ENCODE data around the gene MPHOSPH6. TPM values are rescaled to one million over a fixed set of nuclear protein-coding genes. Genes with fewer than 3 reads are reported as not detected.
"Not testable (repeated sequence)": the region's sequence is repeated elsewhere in the genome, so short reads cannot be mapped to it uniquely, and the experiment has no call there.

The MPHOSPH6 gene
- total RNA-seq, 1 experiment from 2014 or later, result 66.9 TPM

DNA sequence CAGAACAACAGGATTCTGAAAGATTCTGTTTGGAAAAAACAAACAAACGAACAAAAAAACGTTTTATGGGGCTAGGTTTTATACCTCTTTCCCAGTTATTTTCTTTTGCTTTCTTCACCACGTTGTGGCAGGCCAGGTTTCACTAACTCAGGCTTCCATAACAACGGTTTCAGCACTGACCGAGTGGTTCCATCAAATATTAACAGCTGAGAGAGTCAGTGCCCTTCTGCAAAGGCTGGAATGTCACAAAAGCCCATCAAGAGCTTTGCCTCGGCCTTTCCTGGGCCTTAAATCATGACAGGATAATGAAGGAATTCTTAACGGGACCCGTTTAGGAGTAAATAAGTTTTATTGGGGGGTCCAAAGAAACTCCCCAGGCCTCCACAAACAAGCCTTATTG is 34.2 kb downstream of the MPHOSPH6 start:
- no peak for DNase-seq (ENCODE audit: low spot score)
- in situ Hi-C loops (cut with HindIII; ENCODE audit: low sequenced_read_pairs), result no loop called here

DNA sequence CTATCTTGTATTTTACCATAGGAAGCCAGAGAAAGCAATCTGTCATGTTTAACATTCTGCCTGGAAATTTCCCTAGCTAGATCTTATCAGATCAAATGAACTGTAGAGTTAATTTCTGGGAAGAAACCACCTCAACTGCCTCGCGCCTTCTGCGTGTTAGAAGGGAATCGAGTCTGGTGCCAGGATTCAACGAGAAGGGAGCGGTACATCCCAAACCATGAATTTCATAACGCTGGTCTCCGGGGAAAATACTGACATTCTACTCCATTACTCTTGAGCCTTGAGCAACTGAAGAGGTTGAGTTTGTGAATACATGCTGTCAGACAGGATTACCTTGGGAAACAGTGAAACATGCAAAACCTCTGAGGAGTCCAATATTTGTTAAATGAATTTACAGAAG is 35.2 kb downstream of the MPHOSPH6 start:
- DNase-seq (ENCODE audit: low spot score), result no peak
- in situ Hi-C loops (cut with HindIII; ENCODE audit: low sequenced_read_pairs), result no loop called here

GRCh38 chr16:82133798-82134197 is 36.2 kb downstream of the MPHOSPH6 start:
- in situ Hi-C loops (cut with HindIII; ENCODE audit: low sequenced_read_pairs), result no loop called here
- DNase-seq (ENCODE audit: low spot score), result no peak

- in situ Hi-C loops (cut with HindIII; ENCODE audit: low sequenced_read_pairs), result no loop called here
- no peak for DNase-seq (ENCODE audit: low spot score)
These were observed 40.1 kb downstream of the MPHOSPH6 start for GRCh38 chr16:82129881-82130280.

DNA sequence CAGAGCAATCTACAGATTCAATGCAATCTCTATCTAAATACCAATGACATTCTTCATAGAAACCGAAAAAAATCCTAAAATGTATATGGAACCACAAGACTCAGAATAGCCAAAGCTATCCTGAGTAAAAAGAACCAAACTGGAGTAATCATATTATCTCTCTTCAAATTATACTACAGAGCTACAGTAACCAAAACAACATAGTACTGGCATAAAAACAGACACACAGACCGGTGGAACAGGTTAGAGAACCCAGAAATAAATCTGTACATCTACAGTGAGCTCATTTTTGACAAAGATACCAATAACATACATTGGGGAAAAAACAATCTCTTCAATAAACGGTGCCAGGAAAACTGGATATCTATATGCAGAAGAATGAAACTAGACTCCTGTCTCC is 45.4 kb downstream of the MPHOSPH6 start:
- DNase-seq (ENCODE audit: low spot score), result no peak
- in situ Hi-C loops (cut with HindIII; ENCODE audit: low sequenced_read_pairs), result no loop called here

DNA sequence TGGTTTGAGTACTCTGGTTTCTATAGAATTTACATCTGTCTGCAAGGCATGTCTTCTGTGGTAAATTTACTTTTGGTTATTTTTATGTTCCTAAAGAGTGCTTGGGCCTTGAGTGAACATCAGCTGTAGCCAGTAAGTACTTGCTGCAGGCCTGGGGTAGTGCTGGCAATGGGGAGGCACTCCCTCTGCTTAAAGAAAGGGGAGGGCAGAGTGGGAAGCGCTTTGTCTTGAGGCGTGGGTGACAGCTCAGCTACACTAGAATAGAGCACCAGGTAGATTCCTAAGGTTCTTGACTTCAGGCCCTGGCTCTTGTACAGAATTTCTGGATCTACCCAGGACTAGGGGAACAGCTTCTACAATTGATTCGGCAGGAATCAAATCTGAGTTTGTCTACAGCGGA is 50.6 kb downstream of the MPHOSPH6 start:
- DNase-seq (ENCODE audit: low spot score), result no peak
- in situ Hi-C loops (cut with HindIII; ENCODE audit: low sequenced_read_pairs), result no loop called here

DNA sequence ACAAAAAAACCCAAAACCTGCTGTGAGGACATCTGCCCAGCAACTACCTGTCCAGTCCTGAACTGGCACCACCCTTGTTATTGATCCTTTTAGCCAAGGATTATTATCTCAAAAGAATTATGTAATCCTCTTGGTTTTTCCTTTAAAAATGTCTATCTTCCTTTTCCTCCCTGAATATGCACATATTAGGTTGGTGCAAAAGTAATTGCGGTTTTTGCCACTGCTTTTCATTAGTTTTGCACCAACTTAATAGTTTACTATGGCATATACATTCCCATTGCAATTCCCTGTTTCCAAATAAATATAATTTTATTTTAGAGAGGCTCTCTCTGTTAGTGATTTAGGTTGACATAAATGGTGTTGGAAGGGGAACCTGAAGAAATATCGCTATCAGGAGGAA is 51.3 kb downstream of the MPHOSPH6 start:
- in situ Hi-C loops (cut with HindIII; ENCODE audit: low sequenced_read_pairs), result no loop called here
- DNase-seq (ENCODE audit: low spot score), result no peak

DNA sequence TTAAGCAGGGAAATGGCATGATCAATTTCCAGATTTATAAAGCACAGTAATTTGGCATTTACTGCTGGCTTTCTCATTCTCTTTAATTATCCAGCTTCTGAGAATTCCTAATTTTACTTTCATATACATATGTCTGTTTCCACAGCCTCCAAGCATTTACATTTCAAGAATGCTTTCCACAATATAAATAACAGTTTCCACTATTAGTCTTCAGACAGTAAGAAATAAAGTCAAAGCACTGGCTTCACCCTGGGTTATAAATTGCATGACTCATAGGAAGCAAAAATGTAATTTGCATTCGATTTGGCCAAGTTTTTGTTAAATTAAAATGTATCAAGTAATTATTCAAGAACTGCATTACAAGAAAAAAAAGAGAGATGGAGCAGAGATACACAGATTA is 53.5 kb downstream of the MPHOSPH6 start:
- in situ Hi-C loops (cut with HindIII; ENCODE audit: low sequenced_read_pairs), result no loop called here
- no peak for DNase-seq (ENCODE audit: low spot score)

DNA sequence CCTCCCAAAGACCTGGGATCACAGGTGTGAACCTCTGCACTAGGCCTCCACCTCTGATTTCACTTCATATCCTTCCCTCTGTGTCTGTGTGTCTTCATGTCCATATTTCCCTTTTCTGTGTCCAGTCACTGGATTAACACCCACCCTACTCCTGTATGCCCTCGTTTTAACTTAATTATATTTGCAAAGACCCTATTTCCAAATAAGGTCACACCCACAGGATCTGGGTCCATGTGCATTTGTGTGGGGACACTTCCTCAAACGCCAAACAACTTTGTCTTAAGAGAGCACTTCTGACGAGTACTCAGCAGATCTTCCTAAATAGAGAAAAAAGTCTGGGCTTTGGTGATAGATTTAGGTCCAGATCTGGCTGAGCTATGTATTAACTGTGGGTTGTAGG is 56.3 kb downstream of the MPHOSPH6 start:
- in situ Hi-C loops (cut with HindIII; ENCODE audit: low sequenced_read_pairs), result no loop called here
- DNase-seq (ENCODE audit: low spot score), result no peak

DNA sequence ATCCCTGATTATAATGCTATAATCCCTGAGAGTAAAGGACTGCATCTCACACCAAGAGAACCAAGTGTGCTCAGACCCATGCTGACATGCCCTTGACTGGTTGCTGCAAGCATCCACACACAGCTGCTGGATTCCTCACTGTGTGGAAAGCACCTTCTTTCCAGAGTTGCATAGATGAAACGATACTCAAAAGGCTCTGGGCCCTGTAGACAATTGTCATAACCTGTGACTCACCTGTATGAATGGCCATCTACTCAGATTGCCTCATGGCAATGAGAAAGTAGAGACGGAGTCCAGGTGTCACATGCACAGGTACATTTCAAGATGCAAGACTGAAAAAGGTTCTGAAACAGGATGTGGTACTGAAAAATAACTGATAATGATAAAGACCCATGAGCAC is 58.1 kb downstream of the MPHOSPH6 start:
- no peak for DNase-seq (ENCODE audit: low spot score)
- in situ Hi-C loops (cut with HindIII; ENCODE audit: low sequenced_read_pairs), result no loop called here

DNA sequence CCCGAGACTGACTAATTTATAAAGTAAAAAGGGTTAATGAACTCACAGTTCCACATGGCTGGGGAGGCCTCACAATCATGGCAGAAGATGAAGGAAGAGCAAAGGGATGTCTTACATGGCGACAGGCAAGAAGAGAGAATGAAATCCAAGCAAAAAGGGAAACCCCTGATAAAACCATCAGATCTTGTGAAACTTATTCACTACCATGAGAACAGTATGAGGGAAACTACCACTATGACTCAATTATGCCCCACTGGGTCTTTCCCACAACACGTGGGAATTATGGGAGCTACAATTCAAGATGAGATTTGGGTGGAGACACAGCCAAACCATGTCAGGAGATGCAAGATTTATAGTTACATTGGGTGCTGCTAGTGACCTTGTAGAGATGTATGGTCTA is 60.8 kb downstream of the MPHOSPH6 start:
- in situ Hi-C loops (cut with HindIII; ENCODE audit: low sequenced_read_pairs); DNase-seq (ENCODE audit: low spot score): not testable (repeated sequence)

GRCh38 chr16:82108774-82109173 is 61.2 kb downstream of the MPHOSPH6 start:
- in situ Hi-C loops (cut with HindIII; ENCODE audit: low sequenced_read_pairs), result no loop called here
- no peak for DNase-seq (ENCODE audit: low spot score)

GRCh38 chr16:82108100-82108499 is 61.9 kb downstream of the MPHOSPH6 start:
- no peak for DNase-seq (ENCODE audit: low spot score)
- in situ Hi-C loops (cut with HindIII; ENCODE audit: low sequenced_read_pairs), result no loop called here

GRCh38 chr16:82105107-82105506 is 64.9 kb downstream of the MPHOSPH6 start:
- in situ Hi-C loops (cut with HindIII; ENCODE audit: low sequenced_read_pairs), result no loop called here
- DNase-seq (ENCODE audit: low spot score), result no peak

Other genes starting within 250 kb of the MPHOSPH6 start
- gene SDR42E1, start 158.8 kb downstream of the MPHOSPH6 start, total RNA-seq (2014; rRNA removed; shearing (Covaris generic)), result under 0.01 TPM in 1 of 2 replicates, not detected in the other
- gene HSD17B2, start 135.0 kb downstream of the MPHOSPH6 start, total RNA-seq (2014; rRNA removed; shearing (Covaris generic)), result 1.7 and 3.9 TPM in 2 replicates